ENCODE measurements around the gene MTF1.
A peak's percentile ranks its signal among the peaks of the same experiment; 100 is the strongest.

MTF1 gene

GRCh38 chr1:37850352-37850955 lies 8.9 kb downstream of the MTF1 start:
- POLR2A ChIA-PET (ENCODE audit: low non-redundant PET), result interaction anchor here (0.6 kb wide), 1 partner anchor 13 kb away, joined by 3 read pairs; no protein-coding TSS in a partner anchor
- TF ChIP-seq, protein P1, sequence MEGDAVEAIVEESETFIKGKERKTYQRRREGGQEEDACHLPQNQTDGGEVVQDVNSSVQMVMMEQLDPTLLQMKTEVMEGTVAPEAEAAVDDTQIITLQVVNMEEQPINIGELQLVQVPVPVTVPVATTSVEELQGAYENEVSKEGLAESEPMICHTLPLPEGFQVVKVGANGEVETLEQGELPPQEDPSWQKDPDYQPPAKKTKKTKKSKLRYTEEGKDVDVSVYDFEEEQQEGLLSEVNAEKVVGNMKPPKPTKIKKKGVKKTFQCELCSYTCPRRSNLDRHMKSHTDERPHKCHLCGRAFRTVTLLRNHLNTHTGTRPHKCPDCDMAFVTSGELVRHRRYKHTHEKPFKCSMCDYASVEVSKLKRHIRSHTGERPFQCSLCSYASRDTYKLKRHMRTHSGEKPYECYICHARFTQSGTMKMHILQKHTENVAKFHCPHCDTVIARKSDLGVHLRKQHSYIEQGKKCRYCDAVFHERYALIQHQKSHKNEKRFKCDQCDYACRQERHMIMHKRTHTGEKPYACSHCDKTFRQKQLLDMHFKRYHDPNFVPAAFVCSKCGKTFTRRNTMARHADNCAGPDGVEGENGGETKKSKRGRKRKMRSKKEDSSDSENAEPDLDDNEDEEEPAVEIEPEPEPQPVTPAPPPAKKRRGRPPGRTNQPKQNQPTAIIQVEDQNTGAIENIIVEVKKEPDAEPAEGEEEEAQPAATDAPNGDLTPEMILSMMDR (conservative IDR thresholded peaks at IDR 0.05; ENCODE audit: low read depth), result no peak
- DNase-seq (ENCODE audit: low spot score), result peak; percentile 25
- no peak overlapping the region for H3K27ac ChIP-seq
- CTCF ChIA-PET, result interaction anchor here (2.2 kb wide), 1 partner anchor 10 kb away, joined by 9 read pairs; the partner anchor contains the start of gene MTF1

GRCh38 chr1:37849480-37849879 lies 9.9 kb downstream of the MTF1 start:
- TF ChIP-seq, protein P1 (conservative IDR thresholded peaks at IDR 0.05; ENCODE audit: low read depth), result no peak
- CTCF ChIA-PET, result no interaction called here
- POLR2A ChIA-PET (ENCODE audit: low non-redundant PET), result no interaction called here

DNA sequence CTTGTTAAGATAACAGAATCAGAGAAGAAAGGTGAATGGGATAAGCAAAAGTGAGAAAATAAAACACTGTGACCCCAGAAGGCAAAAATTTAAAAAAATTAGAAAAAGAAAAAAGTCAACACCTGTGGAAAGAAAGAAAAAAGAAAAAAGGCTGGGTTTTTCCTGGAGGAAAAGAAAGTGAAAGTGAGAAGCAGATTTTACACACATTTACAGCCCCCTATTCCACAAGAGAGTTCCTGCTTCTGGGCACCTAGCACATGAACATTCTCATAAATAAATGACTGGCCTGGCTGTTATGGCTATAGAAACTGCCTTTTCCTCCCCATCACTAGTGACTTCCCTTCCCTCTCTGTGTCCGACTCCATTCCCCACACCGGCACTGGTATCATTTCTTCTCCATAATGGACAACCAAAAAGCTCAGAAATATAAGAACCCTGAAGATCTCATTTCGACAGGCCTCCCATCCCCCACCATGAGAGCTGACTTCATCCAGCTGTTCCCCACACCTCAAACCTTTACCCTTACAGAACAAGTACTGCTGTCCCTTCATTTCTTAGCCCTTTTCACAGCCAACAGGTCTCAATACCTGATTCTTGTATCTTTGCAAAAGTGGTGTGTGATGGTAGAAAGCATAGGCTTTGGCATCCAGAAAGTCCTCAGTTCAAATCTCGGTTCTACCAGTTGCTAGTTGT lies 12.6 kb downstream of the MTF1 start:
- ChIA-PET CTCF (interaction anchor here (0.5 kb wide), 1 partner anchor 14 kb away, joined by 3 read pairs; no protein-coding TSS in a partner anchor), POLR2A (ENCODE audit: low non-redundant PET) (no interaction called here)
- DNase-seq (ENCODE audit: low spot score), result no peak
- TF ChIP-seq, protein P1 (conservative IDR thresholded peaks at IDR 0.05; ENCODE audit: low read depth), result no peak
- H3K27ac ChIP-seq, result no peak overlapping the region

More at GRCh38 chr1:37849480-37849879, 9.9 kb downstream of the MTF1 start:
- no peak overlapping the region for H3K27ac ChIP-seq
- no peak for DNase-seq (ENCODE audit: low spot score)

GRCh38 chr1:37845786-37846185 lies 13.6 kb downstream of the MTF1 start:
- DNase-seq (ENCODE audit: low spot score), result no peak
- POLR2A ChIA-PET (ENCODE audit: low non-redundant PET), result no interaction called here
- CTCF ChIA-PET, result no interaction called here
- TF ChIP-seq, protein P1 (conservative IDR thresholded peaks at IDR 0.05; ENCODE audit: low read depth), result no peak
- no peak overlapping the region for H3K27ac ChIP-seq

DNA sequence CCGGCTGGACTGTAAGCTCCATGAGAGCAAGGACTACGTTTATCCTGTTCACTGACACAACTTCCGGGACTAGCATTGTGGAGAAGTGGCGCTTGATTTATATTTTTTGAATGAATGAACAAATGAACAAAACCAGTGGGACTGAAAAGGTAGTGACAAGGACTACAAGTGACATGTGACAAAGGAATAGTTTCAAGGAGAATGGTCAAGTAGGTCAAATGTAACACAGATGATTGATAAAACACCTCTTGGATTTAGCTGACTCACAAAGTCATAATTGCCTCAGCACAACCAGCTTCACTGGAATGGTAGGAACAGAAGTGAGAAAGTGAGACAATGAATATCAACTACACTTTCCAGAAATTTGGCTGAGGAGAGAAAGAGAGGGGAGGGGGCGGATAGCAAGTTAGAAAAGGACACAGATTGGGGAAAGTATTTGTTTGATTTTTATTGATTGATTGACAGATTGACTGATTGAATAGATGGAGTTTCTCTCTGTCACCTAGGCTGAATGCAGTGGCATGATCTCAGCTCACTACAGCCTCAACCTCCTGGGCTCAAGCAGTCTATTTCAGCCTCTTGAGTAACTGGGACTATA lies 14.2 kb downstream of the MTF1 start:
- no peak overlapping the region for H3K27ac ChIP-seq
- TF ChIP-seq, protein P1 (conservative IDR thresholded peaks at IDR 0.05; ENCODE audit: low read depth), result no peak
- no peak for DNase-seq (ENCODE audit: low spot score)
- POLR2A ChIA-PET (ENCODE audit: low non-redundant PET), result no interaction called here
- CTCF ChIA-PET, result no interaction called here

GRCh38 chr1:37844536-37844935 lies 14.9 kb downstream of the MTF1 start:
- ChIA-PET POLR2A (ENCODE audit: low non-redundant PET) (no interaction called here), CTCF (no interaction called here)
- TF ChIP-seq, protein P1 (conservative IDR thresholded peaks at IDR 0.05; ENCODE audit: low read depth), result no peak
- no peak for DNase-seq (ENCODE audit: low spot score)
- no peak overlapping the region for H3K27ac ChIP-seq

Measured in RWPE1 (cell line).